Measurements from ENCODE around the gene KCNAB1.

DNA sequence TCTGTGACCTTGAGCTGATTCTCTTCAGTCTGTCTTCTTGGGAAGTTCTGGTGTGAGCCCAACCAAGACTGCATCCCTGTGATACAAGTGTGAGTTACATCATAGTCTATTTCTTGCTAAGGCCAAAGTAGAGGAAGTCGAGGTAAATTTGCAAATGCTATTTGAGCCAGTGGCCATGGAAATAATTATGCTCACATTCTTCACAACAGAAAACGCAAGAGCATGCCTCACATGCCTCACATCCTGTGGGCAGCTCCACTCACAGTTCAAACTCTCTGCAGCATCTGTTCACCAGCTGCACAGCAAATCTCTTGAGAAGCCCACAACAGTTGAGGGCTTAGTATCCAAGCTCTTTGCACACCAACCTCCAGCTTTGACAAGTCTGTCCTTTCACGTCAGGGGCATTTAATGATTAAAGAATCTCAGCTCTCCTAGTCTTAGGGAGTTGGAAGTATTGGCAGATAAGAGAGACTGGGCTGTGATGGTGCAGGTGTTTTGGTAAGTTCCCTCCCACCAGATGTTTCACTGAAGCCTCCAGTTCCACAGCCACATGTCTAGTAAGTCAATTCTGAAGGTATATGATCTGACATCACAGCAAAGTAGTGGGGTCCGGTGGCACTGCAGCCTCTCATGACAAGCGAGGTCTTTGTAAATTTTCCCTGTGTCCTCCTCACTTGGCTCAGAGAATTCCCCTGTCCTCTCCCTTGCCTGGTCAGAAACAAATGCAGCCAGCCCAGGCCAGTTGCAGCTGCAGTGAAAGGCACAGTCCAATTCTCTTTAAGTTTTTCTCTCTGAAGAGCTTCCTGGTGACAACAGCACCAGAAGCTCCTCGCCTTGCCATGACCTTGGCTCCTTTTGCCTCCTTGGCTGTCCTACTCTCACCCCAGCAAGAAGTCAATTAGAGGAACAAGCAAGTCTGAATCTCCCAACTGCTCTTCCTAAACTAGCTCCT lies 268.4 kb downstream of the KCNAB1 start:
- TF ChIP-seq, protein P1, sequence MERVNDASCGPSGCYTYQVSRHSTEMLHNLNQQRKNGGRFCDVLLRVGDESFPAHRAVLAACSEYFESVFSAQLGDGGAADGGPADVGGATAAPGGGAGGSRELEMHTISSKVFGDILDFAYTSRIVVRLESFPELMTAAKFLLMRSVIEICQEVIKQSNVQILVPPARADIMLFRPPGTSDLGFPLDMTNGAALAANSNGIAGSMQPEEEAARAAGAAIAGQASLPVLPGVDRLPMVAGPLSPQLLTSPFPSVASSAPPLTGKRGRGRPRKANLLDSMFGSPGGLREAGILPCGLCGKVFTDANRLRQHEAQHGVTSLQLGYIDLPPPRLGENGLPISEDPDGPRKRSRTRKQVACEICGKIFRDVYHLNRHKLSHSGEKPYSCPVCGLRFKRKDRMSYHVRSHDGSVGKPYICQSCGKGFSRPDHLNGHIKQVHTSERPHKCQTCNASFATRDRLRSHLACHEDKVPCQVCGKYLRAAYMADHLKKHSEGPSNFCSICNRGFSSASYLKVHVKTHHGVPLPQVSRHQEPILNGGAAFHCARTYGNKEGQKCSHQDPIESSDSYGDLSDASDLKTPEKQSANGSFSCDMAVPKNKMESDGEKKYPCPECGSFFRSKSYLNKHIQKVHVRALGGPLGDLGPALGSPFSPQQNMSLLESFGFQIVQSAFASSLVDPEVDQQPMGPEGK (CRISPR knock-in tag; IDR thresholded peaks at IDR 0.05; ENCODE audit: borderline replicate concordance): no peak
- TF ChIP-seq ZNF565 (CRISPR knock-in tag; conservative IDR thresholded peaks at IDR 0.05; ENCODE audit: low read depth) (no peak), CSRNP3 (CRISPR knock-in tag; IDR thresholded peaks at IDR 0.05) (no peak), ZFP30 (CRISPR knock-in tag; IDR thresholded peaks at IDR 0.05) (no peak), TOX (CRISPR knock-in tag; IDR thresholded peaks at IDR 0.05; ENCODE audit: borderline replicate concordance) (no peak)
- TF ChIP-seq, protein P2, sequence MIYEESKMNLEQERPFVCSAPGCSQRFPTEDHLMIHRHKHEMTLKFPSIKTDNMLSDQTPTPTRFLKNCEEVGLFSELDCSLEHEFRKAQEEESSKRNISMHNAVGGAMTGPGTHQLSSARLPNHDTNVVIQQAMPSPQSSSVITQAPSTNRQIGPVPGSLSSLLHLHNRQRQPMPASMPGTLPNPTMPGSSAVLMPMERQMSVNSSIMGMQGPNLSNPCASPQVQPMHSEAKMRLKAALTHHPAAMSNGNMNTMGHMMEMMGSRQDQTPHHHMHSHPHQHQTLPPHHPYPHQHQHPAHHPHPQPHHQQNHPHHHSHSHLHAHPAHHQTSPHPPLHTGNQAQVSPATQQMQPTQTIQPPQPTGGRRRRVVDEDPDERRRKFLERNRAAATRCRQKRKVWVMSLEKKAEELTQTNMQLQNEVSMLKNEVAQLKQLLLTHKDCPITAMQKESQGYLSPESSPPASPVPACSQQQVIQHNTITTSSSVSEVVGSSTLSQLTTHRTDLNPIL (CRISPR knock-in tag; IDR thresholded peaks at IDR 0.05; ENCODE audit: low read depth): no peak
